Right lobe of liver (tissue), 6 donors: ENCODE results near the gene PEX6. TPM values are rescaled to one million over a fixed set of nuclear protein-coding genes. Genes with fewer than 3 reads are reported as not detected.
A peak's percentile ranks its signal among the peaks of the same experiment; 100 is the strongest.

ENCODE experiments used
- ATAC-seq, 4 donors: fragments of 200-7000 bp; cut with Tn5 transposase; one replicate each; pipeline ENCODE4 v1.9.1; 2020; ENCODE audit warnings: mild to moderate bottlenecking in 4 of 4, moderate library complexity in 4 of 4
- DNase-seq, 3 donors: peaks; one replicate each; pipeline ENCODE4 v3.0.0-alpha.2; 2020
- H3K27ac ChIP-seq, 3 donors: fragments of 200-600 bp; one replicate each; pipeline ENCODE4 v1.8.0; 2022
- H3K27me3 ChIP-seq, 2 donors: fragments of 200-600 bp; one replicate each; pipeline ENCODE4 v1.8.0; 2022
- H3K36me3 ChIP-seq, 4 donors: fragments of 200-600 bp; sonication (generic) in 1 of 4; one replicate each; pipeline versions ENCODE4 v1.5.1 to v1.8.0; 2017 to 2022; ENCODE audit warnings: control low read depth in 1 of 4
- H3K4me1 ChIP-seq, 4 donors: fragments of 200-600 bp; sonication (generic) in 1 of 4; one replicate each; pipeline versions ENCODE4 v1.5.1 to v1.8.0; 2017 to 2022; ENCODE audit warnings: control low read depth in 1 of 4
- H3K4me3 ChIP-seq, 3 donors: fragments of 200-600 bp; one replicate each; pipeline ENCODE4 v1.8.0; 2022
- H3K9me3 ChIP-seq, 4 donors: fragments of 200-600 bp; sonication (generic) in 1 of 4; one replicate each; pipeline versions ENCODE4 v1.5.1 to v1.8.0; 2017 to 2022; ENCODE audit warnings: control low read depth in 1 of 4
- POLR2A ChIP-seq: fragments of 450-650 bp; IDR thresholded peaks from one replicate; pipeline ENCODE4 v1.6.1; 2017; ENCODE audit warnings: antibody characterized with exemption, mild to moderate bottlenecking
- WGBS: methylation state at CpG from one replicate; pipeline ENCODE4 v1.1.6; 2018; ENCODE audit warnings: low coverage, low lambda C conversion rate; ENCODE audit not compliant: insufficient coverage; ENCODE audit errors: missing lambda C conversion rate; 5-methylcytosine and 5-hydroxymethylcytosine counted together
- intact Hi-C, 2 donors: fragments of 100-400 bp; cut with DNase I; formaldehyde crosslinking; loops; one replicate each; pipeline versions ENCODE4 v1.11.2 to v1.14.1; 2022
- total RNA-seq, 6 experiments: library from RNA; depleted of rRNA in 2 of 6; stranded (reverse); fragments of >200 nt in 2 of 6; fragmentation: NEBNext Ultra II Directional in 3 of 6; extraction: Animal tissue kit (Norgen Biotek cat#: 25700) in 3 of 6; gene quantifications; one replicate each; pipeline versions ENCODE4 v1.1.0 to v1.2.4, GENCODE V29; 2016 to 2023
- TF ChIP-seq, protein P1 (sequence below), 4 donors: fragments of 200-600 bp in 3 of 4; fragments of 450-650 bp in 1 of 4; IDR thresholded peaks; one replicate each; pipeline versions ENCODE4 v1.5.1 to v1.8.0; 2016 to 2022; ENCODE audit warnings: antibody characterized with exemption in 4 of 4, mild to moderate bottlenecking in 2 of 4
- donor health status: DM: no; HTN: yes; CAD: no.
- donor health status: DM: no; HTN: no; CAD: no.
- donor health status: DM: no; HTN: no; CAD: no.
- donor health status: DM: no; HTN: yes; CAD: no.
- donor health status: DM: no; HTN: yes; CAD: no.

The PEX6 gene
- total RNA-seq, 6 experiments from 2014 or later: 15.7 to 25.9 (median 21.3) TPM

DNA sequence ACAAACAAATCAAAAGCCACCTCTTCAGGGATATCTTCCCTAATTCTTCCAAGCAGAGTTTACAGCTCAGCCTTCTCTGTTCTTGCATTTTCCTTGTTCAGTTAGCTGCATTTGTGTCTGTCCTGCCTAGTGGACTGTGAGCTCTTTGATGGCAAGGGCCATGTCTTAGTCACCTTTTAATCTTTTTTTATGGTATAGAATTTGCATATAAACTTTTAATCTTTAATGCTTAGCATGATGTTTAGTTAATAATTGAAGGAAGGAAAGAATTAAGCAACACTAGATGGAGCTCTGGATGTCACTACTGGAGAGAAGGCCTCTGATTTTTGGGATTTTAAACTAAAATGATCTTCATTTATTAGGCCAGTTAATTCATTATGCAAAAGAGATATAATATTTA is 17.5 kb upstream of the PEX6 start:
- ATAC-seq (peak; percentile 33 to 57 (median 52)), DNase-seq (no peak)
- Histone ChIP-seq H3K27ac (no peak overlapping the region), H3K4me3 (no peak overlapping the region), H3K27me3 (no peaks in the 10 kb centered on the region), H3K9me3 (no peaks in the 10 kb centered on the region), H3K4me1 (peaks cover 0 to 8% (median 0%) of the 10 kb centered on the region in 4 donors), H3K36me3 (no peaks in the 10 kb centered on the region)
- intact Hi-C loops: no loop called here
- no peak for TF ChIP-seq POLR2A
- TF ChIP-seq, protein P1, sequence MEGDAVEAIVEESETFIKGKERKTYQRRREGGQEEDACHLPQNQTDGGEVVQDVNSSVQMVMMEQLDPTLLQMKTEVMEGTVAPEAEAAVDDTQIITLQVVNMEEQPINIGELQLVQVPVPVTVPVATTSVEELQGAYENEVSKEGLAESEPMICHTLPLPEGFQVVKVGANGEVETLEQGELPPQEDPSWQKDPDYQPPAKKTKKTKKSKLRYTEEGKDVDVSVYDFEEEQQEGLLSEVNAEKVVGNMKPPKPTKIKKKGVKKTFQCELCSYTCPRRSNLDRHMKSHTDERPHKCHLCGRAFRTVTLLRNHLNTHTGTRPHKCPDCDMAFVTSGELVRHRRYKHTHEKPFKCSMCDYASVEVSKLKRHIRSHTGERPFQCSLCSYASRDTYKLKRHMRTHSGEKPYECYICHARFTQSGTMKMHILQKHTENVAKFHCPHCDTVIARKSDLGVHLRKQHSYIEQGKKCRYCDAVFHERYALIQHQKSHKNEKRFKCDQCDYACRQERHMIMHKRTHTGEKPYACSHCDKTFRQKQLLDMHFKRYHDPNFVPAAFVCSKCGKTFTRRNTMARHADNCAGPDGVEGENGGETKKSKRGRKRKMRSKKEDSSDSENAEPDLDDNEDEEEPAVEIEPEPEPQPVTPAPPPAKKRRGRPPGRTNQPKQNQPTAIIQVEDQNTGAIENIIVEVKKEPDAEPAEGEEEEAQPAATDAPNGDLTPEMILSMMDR (IDR thresholded peaks at IDR 0.05): peak in 3 of 4 donors; percentile 7 to 30 (median 24)

DNA sequence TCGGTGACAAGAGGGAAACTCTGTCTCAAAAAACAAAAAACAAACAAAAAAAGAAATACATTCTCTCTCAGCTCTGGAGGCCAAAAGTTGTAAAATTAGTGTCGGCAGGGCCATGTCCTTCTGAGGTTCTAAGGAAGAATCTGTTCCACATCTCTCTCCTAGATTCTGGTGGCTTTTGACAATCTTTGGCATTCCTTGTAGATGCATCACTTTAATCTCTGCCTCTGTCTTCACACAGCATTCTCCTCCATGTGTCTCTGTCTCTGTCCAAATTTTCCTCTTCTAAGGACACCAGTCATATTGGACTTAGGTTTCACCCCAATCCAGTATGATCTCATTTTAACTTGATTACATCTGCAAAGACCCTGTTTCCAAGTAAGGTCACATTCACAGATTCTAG is 14.5 kb upstream of the PEX6 start:
- TF ChIP-seq POLR2A: no peak
- TF ChIP-seq, protein P1 (IDR thresholded peaks at IDR 0.05): no peak
- no peaks in the 10 kb centered on the region for H3K9me3 ChIP-seq
- no peak overlapping the region for H3K4me3 ChIP-seq
- peaks cover 0 to 13% (median 0%) of the 10 kb centered on the region in 4 donors for H3K36me3 ChIP-seq
- no peak for ATAC-seq
- H3K4me1 ChIP-seq: peaks cover 0 to 8% (median 0%) of the 10 kb centered on the region in 4 donors
- WGBS: 94% methylated on average over 2 of the region's 2 CpGs
- H3K27ac ChIP-seq: no peak overlapping the region
- no peaks in the 10 kb centered on the region for H3K27me3 ChIP-seq
- intact Hi-C loops: no loop called here
- no peak for DNase-seq

DNA sequence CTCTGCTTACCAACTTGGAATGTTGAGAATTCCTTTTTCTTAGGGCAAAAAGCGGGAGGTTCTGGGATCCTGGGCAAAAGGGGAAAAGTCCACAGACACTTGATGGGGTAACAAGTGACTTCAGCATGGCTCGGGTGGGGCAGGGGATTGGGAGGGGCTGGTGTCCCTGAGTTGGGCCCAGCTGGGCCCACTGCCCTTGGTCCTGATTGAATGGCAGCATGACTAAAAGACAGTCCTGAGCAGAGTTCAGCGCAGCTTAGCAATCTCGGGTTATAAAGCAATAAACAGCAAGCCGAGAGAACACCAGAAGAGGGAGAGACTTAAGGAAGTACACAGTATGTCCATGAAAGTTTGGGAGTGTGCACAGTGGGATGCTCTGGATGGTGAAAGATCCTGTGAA is 10.9 kb upstream of the PEX6 start:
- no peak for TF ChIP-seq POLR2A
- TF ChIP-seq, protein P1 (IDR thresholded peaks at IDR 0.05): no peak
- H3K27ac ChIP-seq: no peak overlapping the region
- no peaks in the 10 kb centered on the region for H3K27me3 ChIP-seq
- peaks cover 0 to 13% (median 0%) of the 10 kb centered on the region in 4 donors for H3K36me3 ChIP-seq
- 85% methylated on average over 3 of the region's 5 CpGs for WGBS
- H3K4me1 ChIP-seq: peaks cover 0 to 13% (median 3%) of the 10 kb centered on the region in 4 donors
- H3K9me3 ChIP-seq: no peaks in the 10 kb centered on the region
- intact Hi-C loops: loop anchor here in 1 of 2 donors (10.0 kb wide), 1 partner anchor 65 kb away; the partner anchor contains the start of gene CNPY3
- DNase-seq: no peak
- H3K4me3 ChIP-seq: no peak overlapping the region
- no peak for ATAC-seq

DNA sequence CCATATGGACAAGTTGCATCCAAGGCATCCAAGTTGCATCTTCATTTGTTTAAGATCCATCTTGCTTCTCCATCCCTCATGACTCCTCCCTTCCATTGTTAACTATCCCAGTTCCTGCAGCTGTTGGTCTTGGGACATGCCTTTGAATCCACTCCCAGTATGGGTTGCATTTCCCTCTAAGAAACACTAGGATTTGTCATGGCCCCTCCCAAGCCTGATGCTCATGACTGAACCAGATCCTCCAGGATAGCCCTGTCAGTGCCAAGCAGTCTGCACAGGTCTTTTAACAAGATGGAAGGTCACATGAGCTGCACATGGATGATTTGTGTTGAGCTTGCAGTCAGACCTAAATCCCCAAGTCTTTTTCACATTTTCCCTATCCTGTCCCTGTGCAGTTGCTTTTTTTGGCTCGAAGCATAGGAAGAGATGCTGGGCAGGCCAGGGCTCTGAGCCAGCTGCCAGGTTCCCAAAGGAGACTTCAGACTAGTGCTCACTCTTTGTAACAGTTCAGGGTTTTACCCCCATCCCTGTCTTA is 9.6 kb upstream of the PEX6 start:
- intact Hi-C loops: loop anchor here in 1 of 2 donors (10.0 kb wide), 1 partner anchor 64 kb away; the partner anchor contains the start of gene CNPY3
- no peak overlapping the region for H3K27ac ChIP-seq
- no peak overlapping the region for H3K4me3 ChIP-seq
- WGBS: 50% methylated on average over 1 of the region's 1 CpG
- peaks cover 0 to 18% (median 3%) of the 10 kb centered on the region in 4 donors for H3K4me1 ChIP-seq
- no peak for ATAC-seq
- no peak for DNase-seq
- no peaks in the 10 kb centered on the region for H3K9me3 ChIP-seq
- no peaks in the 10 kb centered on the region for H3K27me3 ChIP-seq
- no peak for TF ChIP-seq POLR2A
- TF ChIP-seq, protein P1 (IDR thresholded peaks at IDR 0.05): no peak
- H3K36me3 ChIP-seq: peaks cover 0 to 13% (median 0%) of the 10 kb centered on the region in 4 donors
